Measurements from ENCODE around the gene FTO. TPM values are rescaled to one million over a fixed set of nuclear protein-coding genes. Genes with fewer than 3 reads are reported as not detected.

Gene FTO
- polyA plus RNA-seq, 2 of the 4 experiments (the other 2 are of a cell fraction) = 48.7 to 101 TPM

DNA sequence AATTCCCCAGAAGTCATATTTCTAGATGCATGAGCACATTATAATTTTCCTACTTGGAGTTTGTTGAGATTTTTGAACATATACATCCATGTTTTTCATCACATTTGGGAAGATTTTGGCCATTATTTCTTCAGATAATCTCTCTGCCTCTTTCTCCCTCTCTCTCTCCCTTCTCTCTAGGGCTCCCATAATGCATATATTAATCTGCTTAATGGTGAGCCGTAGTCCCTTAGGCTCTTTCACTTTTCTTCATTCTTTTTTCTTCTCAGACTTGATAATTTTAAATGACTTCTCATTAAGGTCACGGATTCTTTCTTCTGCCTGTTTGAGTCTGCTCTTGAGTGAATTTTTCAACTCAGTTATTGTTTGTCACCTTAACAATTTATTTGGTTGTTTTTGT, 481.1 kb downstream of the FTO start:
- H3K9me3 ChIP-seq = no peaks in the 10 kb centered on the region
- ChIA-PET CTCF (no interaction called here), POLR2A (no interaction called here)
- H3K4me1 ChIP-seq = peaks cover 17% of the 10 kb centered on the region
- no peak for TF ChIP-seq JUNB (IDR thresholded peaks at IDR 0.05)
- no peak for TF ChIP-seq ZFP36 (IDR thresholded peaks at IDR 0.05; ENCODE audit: borderline replicate concordance, partially characterized antibody)
- TF ChIP-seq POLR2A (IDR thresholded peaks at IDR 0.05; ENCODE audit: low read length) = no peak
- TF ChIP-seq HEYL (CRISPR knock-in tag; IDR thresholded peaks at IDR 0.05) = no peak
- no peak for TF ChIP-seq ZSCAN20 (CRISPR knock-in tag; IDR thresholded peaks at IDR 0.05)
- no peak for TF ChIP-seq CHD4 (IDR thresholded peaks at IDR 0.05; ENCODE audit: borderline replicate concordance)
- TF ChIP-seq PHF8 (IDR thresholded peaks at IDR 0.05; ENCODE audit: borderline replicate concordance, low read depth) = no peak
- no peak for TF ChIP-seq HOXA7 (CRISPR knock-in tag; IDR thresholded peaks at IDR 0.05)
- TF ChIP-seq HDAC2 (IDR thresholded peaks at IDR 0.05) = no peak
- TF ChIP-seq, protein P1, sequence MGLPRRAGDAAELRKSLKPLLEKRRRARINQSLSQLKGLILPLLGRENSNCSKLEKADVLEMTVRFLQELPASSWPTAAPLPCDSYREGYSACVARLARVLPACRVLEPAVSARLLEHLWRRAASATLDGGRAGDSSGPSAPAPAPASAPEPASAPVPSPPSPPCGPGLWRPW (IDR thresholded peaks at IDR 0.05) = no peak
- TF ChIP-seq NPAS2 (CRISPR knock-in tag; IDR thresholded peaks at IDR 0.05; ENCODE audit: borderline replicate concordance) = no peak
- no peak for TF ChIP-seq SREBF2 (IDR thresholded peaks at IDR 0.05)
- TF ChIP-seq CBX2 (IDR thresholded peaks at IDR 0.05; ENCODE audit: borderline replicate concordance, low read depth) = no peak
- TF ChIP-seq RCOR1 (IDR thresholded peaks at IDR 0.05; ENCODE audit: low read depth, low read length) = no peak
- TF ChIP-seq FOSL2 (IDR thresholded peaks at IDR 0.05) = no peak
- no peak for TF ChIP-seq FOSL2 (CRISPR knock-in tag; IDR thresholded peaks at IDR 0.05)
- TF ChIP-seq RARB (CRISPR knock-in tag; IDR thresholded peaks at IDR 0.05) = no peak
- no peak overlapping the region for H3K4me2 ChIP-seq
- no peak overlapping the region for H3K27ac ChIP-seq
- no peak overlapping the region for H3K4me3 ChIP-seq
- WGBS (ENCODE audit: missing lambda C conversion rate) = 61% methylated on average over 2 of the region's 2 CpGs
- ATAC-seq (no peak), FAIRE-seq (no peak), DNase-seq (ENCODE audit: low read depth in 1 of 2, low spot score in 1 of 2) (no peak)

GRCh38 chr16:54191163-54191562, 487.2 kb downstream of the FTO start:
- Histone ChIP-seq H3K9me3 (peaks cover 13% of the 10 kb centered on the region), H3K27ac (no peak overlapping the region), H3K4me1 (0 out of 3 replicates have a peak, but pooled peaks cover 2% of the 10 kb centered on the region), H3K4me3 (no peak overlapping the region), H3K4me2 (no peak overlapping the region)
- CTCF ChIA-PET = no interaction called here
- POLR2A ChIA-PET = no interaction called here
- FAIRE-seq = no peak
- DNase-seq (ENCODE audit: low read depth in 1 of 2, low spot score in 1 of 2) = no peak
- WGBS (ENCODE audit: missing lambda C conversion rate) = 65% methylated on average over 2 of the region's 2 CpGs
- TF ChIP-seq REST (IDR thresholded peaks at IDR 0.05) (no peak), TFCP2L1 (CRISPR knock-in tag; IDR thresholded peaks at IDR 0.05) (no peak), MAZ (IDR thresholded peaks at IDR 0.05; ENCODE audit: borderline replicate concordance, low read depth, low read length) (no peak), NFE2L2 (conservative IDR thresholded peaks at IDR 0.05; ENCODE audit: low read length) (no peak), PHF8 (IDR thresholded peaks at IDR 0.05; ENCODE audit: borderline replicate concordance, low read depth) (no peak), HDAC2 (IDR thresholded peaks at IDR 0.05) (no peak), MYC (IDR thresholded peaks at IDR 0.05; ENCODE audit: borderline replicate concordance, low read length) (no peak), CHD4 (IDR thresholded peaks at IDR 0.05; ENCODE audit: borderline replicate concordance) (no peak), ZNF302 (CRISPR knock-in tag; IDR thresholded peaks at IDR 0.05) (no peak), ZFP36 (IDR thresholded peaks at IDR 0.05; ENCODE audit: borderline replicate concordance, partially characterized antibody) (no peak), CTCF (IDR thresholded peaks at IDR 0.05) (no peak)
- TF ChIP-seq, protein P2, sequence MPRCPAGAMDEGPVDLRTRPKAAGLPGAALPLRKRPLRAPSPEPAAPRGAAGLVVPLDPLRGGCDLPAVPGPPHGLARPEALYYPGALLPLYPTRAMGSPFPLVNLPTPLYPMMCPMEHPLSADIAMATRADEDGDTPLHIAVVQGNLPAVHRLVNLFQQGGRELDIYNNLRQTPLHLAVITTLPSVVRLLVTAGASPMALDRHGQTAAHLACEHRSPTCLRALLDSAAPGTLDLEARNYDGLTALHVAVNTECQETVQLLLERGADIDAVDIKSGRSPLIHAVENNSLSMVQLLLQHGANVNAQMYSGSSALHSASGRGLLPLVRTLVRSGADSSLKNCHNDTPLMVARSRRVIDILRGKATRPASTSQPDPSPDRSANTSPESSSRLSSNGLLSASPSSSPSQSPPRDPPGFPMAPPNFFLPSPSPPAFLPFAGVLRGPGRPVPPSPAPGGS (IDR thresholded peaks at IDR 0.05) = no peak
- no peak for ATAC-seq

All from A549 (cell line).